ENCODE data around the gene ABCD3.

DNA sequence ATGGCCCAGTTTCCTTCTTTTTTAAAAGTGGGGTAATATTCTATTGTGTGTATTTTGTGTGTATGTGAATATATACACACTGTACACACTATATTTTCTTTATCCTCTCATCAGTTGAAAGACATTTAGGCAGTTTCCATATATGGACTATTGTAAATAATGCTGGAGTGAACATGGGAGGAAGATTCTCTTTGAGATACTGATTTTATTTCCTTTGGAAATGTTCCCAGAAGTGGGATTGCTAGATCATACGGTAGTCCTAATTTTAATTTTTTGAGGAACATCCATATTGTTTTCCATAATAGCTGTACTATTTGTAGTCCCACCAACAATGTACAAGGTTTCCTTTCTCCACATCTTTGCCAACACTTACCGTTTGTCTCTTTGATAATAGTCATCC is 72.4 kb downstream of the ABCD3 start:
- no peak for TF ChIP-seq POLR2A (IDR thresholded peaks at IDR 0.05)
- TF ChIP-seq, protein P1, sequence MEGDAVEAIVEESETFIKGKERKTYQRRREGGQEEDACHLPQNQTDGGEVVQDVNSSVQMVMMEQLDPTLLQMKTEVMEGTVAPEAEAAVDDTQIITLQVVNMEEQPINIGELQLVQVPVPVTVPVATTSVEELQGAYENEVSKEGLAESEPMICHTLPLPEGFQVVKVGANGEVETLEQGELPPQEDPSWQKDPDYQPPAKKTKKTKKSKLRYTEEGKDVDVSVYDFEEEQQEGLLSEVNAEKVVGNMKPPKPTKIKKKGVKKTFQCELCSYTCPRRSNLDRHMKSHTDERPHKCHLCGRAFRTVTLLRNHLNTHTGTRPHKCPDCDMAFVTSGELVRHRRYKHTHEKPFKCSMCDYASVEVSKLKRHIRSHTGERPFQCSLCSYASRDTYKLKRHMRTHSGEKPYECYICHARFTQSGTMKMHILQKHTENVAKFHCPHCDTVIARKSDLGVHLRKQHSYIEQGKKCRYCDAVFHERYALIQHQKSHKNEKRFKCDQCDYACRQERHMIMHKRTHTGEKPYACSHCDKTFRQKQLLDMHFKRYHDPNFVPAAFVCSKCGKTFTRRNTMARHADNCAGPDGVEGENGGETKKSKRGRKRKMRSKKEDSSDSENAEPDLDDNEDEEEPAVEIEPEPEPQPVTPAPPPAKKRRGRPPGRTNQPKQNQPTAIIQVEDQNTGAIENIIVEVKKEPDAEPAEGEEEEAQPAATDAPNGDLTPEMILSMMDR (IDR thresholded peaks at IDR 0.05 in 4 of 5, conservative IDR thresholded peaks at IDR 0.05 in 1 of 5) = no peak

Data from gastrocnemius medialis (tissue), 4 donors.